ENCODE results near the gene HPSE2.
"Not testable (repeated sequence)": the region's sequence is repeated elsewhere in the genome, so short reads cannot be mapped to it uniquely, and the experiment has no call there.

Gene HPSE2

DNA sequence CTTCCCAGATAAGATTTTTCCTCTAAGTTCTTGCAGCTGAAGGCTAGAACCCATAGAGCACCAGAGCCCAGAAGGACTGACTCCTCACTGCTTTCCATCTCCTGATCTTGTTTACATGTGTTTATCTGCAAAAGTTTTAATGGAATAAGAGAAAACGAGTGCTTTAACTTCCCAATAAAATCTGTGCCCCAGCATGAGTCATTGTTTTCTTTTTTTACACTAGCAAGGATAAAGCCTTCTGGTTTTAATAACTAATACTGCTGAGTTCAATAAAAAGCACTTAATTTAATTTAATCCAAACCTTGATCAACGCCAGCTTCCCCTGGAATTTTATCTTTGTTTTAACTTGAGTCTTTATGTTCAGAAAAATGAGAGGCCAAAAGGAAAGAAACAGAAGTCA, 227.6 kb downstream of the HPSE2 start:
- no peak overlapping the region for H3K4me3 ChIP-seq (ENCODE audit: low read depth, low read length)

- H3K4me3 ChIP-seq (ENCODE audit: low read depth, low read length) = no peak overlapping the region
These were observed 228.2 kb downstream of the HPSE2 start for GRCh38 chr10:99007457-99007856.

- H3K4me3 ChIP-seq (ENCODE audit: low read depth, low read length) = no peak overlapping the region
These were observed 230.4 kb downstream of the HPSE2 start for GRCh38 chr10:99005254-99005653.

GRCh38 chr10:99004738-99005137, 230.9 kb downstream of the HPSE2 start:
- no peak overlapping the region for H3K4me3 ChIP-seq (ENCODE audit: low read depth, low read length)

- H3K4me3 ChIP-seq (ENCODE audit: low read depth, low read length) = no peak overlapping the region
These were observed 233.3 kb downstream of the HPSE2 start for GRCh38 chr10:99002392-99002791.

DNA sequence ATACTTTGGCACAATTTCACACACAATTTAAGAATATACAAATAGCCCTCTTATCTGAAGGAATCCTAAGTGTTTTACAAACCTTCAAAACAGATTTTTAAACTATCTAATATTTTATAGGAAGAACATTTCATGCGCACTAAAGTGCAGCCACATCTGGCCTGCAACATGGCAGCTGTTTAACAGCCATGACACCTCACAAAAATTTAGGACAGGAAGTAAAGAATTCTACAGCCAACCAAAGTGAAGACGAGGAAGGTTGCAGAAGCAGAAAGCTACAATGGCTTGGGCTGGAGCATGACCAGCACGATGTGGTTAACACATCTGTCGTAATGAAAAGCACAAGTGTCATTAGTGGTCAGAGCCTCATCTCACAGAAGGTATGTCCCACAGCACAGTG, 238.1 kb downstream of the HPSE2 start:
- no peak overlapping the region for H3K4me3 ChIP-seq (ENCODE audit: low read depth, low read length)

- no peak overlapping the region for H3K4me3 ChIP-seq (ENCODE audit: low read depth, low read length)
These were observed 241.6 kb downstream of the HPSE2 start for GRCh38 chr10:98994030-98994429.

DNA sequence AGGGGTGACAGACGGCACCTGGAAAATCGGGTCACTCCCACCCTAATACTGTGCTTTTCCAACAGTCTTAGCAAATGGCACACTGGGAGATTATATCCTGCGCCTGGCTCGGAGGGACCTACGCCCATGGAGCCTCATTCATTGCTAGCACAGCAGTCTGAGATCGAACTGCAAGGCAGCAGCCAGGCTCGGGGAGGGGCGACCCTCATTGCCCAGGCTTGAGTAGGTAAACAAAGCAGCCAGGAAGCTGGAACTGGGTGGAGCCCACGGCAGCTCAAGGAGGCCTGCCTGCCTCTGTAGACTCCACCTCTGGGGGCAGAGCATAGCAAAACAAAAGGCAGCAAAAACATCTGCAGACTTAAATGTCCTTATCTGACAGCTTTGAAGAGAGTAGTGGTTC, 251.9 kb downstream of the HPSE2 start:
- H3K4me3 ChIP-seq (ENCODE audit: low read depth, low read length) = not testable (repeated sequence)

DNA sequence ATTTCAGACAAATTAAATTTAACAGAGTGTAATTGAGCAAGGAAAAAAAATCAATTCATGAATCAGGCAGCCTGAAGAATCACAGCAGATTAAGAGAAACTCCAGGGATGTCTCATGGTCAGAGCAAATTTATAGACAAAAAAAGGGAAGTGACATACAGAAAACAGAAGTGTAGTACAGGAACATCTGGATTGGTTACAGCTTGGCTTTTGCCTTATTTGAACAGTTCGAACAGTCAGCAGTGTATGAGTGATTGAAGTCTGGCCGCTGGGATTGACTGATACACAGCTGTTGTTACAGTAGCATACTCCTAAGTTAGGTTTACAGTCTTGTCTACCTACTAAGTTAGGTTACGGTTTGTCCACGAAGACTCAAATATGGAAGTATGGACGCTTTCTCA, 255.3 kb downstream of the HPSE2 start:
- H3K4me3 ChIP-seq (ENCODE audit: low read depth, low read length) = no peak overlapping the region

- H3K4me3 ChIP-seq (ENCODE audit: low read depth, low read length) = no peak overlapping the region
These were observed 264.2 kb downstream of the HPSE2 start for GRCh38 chr10:98971464-98971863.

- no peak overlapping the region for H3K4me3 ChIP-seq (ENCODE audit: low read depth, low read length)
These were observed 268.1 kb downstream of the HPSE2 start for GRCh38 chr10:98967601-98968000.

DNA sequence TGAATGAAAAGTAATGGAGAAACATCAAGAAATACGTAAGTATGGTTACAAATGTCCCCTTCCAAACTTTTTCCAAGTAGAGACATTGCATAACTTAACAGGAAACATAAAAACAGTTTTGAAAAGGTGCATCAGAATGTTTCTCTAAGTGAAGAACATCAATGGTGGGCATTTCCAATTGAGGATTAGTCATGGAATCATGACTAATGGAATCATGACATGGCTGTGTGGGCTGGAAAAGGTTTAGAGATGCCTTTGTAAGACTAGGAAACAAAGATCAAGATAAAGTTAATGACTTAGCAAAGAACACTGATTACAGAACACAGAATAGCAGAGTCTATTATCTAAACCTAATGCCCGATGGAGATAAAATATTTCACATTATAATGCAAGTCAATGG, 272.0 kb downstream of the HPSE2 start:
- no peak overlapping the region for H3K4me3 ChIP-seq (ENCODE audit: low read depth, low read length)

DNA sequence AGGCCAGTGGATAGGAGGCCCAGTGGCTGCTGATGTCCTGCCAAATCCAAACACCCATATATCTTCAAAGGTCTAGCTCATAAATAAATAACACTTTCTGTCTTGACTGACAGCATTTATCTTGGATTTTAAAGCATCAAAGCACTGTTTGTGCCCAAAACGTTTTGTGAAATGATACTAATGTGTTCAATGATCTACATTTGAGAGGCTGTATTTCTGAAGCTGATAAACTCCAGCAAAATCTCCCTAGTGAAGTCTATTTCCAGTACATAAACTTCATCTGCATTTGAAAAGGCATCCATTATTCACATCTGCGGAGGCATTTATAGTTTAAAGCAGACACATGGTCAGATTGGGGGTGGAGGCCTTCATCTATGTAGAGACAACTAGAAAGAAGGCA, 276.3 kb downstream of the HPSE2 start:
- H3K4me3 ChIP-seq (ENCODE audit: low read depth, low read length) = no peak overlapping the region

- no peak overlapping the region for H3K4me3 ChIP-seq (ENCODE audit: low read depth, low read length)
These were observed 277.9 kb downstream of the HPSE2 start for GRCh38 chr10:98957801-98958200.

DNA sequence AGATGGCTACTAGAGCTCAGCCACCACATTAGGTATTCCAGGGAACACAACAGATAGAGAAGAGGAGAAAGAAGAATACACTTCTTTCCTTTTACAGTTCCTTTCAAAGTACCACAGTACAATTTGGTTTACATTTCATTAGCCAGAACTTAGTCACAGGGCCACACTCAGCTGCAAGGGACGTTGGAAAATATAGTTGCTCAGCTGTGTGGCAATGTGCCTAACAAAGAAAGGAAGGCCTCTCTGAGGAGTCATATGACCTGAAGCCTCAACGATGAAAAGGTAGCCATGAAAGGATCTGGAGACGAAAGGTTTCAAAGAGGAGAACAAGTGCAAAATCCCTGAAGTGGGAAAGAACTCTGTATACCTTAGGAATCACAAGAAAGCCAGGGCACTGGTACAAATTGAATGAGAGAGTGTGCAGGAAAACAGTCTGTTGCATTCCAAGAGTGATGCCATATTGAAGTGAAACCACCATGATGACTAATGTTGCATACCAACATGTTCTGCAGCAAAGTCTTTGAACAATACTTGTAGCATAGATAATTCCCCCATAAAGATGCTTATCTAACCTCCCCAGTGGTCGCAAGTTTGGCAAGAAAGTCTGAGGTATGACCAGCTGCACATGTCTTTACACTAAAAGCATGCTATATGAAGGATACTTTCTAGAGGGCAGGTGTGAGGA, 278.9 kb downstream of the HPSE2 start:
- H3K4me3 ChIP-seq (ENCODE audit: low read depth, low read length) = no peak overlapping the region

DNA sequence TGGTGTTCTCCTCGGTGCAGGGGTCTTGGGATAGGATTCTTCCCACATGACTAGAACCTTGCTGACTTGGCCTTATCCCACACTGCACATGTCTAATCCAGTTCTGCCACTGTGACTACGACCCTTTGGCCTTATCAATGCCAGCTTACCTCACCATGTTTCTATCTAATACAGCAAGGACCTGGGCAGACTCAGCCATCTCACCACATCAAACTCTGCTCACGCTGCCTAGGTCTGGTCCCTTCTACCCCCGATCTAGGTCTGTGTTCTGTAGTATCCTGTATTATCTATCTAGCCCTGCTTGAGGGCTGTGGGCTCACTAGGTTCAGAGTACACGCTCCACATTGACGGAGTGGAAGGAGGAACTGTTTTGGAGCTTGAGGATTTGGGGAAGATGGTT, 282.4 kb downstream of the HPSE2 start:
- no peak overlapping the region for H3K4me3 ChIP-seq (ENCODE audit: low read depth, low read length)

DNA sequence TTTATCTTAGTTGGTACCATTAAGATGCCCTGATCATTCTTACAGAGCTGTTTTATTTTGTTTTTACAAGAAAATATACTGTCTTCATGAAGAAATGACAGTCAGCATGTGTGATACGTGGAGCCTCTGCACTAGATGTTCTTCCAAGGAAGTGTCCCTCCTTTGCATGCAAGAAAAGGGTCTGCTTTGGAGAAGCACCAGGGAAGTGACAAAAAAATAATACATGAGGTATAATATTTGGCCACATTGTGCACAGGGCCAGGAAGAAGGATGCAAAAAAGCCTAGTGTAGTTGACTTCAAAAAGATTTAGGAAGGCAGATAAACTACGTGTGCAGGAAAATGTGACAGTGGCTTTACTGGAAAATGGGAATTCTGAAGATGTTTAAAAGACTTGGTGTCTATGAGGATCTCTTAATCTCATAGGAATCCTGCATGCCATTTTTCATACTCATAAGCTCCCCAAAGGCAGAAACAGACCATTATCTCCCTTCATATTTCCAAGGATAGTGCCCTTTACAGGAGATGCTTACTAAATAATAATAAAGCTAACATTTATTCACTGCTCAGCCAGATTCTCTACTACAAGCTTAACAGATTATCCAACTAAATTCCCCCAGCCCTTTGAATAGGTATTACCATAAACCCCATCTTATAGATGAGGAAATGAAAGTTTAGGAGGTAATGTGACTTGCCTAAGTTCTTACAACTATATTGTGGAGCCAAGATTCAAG, 284.2 kb downstream of the HPSE2 start:
- no peak overlapping the region for H3K4me3 ChIP-seq (ENCODE audit: low read depth, low read length)

DNA sequence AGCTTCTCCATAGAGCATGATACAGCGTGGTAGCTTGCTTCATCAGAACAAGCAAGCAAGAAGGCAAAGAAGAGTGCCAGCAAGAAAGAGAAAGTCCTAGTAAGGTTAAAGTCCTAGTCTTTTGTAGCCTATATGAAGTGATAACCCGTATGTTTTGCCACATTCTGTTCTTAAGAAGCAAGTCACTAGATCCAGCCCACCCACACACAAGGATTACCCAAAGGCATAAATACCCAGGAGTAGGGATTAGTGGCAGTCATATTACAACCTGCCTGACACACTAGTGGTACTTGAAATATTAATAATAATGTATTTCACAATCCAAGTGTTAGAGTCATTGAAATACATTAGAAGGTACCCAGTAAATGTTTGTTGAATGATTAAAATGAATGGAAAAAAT, 285.5 kb downstream of the HPSE2 start:
- H3K4me3 ChIP-seq (ENCODE audit: low read depth, low read length) = no peak overlapping the region

- H3K4me3 ChIP-seq (ENCODE audit: low read depth, low read length) = no peak overlapping the region
These were observed 286.3 kb downstream of the HPSE2 start for GRCh38 chr10:98949306-98949705.

GRCh38 chr10:98943681-98944080, 292.0 kb downstream of the HPSE2 start:
- H3K4me3 ChIP-seq (ENCODE audit: low read depth, low read length) = no peak overlapping the region

DNA sequence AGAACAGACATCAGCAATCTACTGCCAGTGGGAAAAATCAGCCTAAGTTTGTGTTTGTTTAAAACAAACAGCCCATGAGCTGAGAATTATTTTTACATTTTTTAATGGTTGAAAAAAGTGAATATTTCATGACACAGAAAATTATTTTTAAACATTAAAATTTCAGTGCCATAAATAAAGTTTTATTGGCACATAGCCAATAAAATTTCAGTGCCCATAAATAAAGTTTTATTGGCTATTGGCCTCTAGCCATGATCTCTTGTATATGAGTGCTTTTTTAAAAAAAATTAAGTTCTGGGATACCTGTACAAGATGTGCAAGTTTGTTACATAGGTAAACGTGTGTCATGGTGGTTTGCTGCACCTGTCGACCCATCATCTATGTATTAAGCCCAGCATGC, 305.9 kb downstream of the HPSE2 start:
- no peak overlapping the region for H3K4me3 ChIP-seq (ENCODE audit: low read depth, low read length)

DNA sequence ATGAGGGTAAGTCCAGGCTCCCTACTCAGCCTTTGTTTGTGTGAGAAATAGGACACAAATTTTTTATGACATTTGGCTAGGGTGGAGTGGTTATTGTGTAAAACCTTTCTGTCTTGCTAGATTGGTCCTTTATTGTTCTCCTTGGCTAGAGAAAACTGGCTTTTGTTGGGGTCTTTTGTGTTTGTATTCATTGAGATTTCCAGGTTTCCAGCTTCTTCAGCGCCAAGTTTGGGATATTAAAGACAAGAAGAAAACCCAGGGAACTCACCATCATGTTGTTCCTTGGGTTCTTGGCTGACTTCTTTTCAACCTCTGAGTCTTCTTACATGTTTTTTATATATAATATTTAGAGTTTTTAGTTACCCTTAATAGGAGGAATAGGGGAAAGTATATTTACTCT, 310.0 kb downstream of the HPSE2 start:
- H3K4me3 ChIP-seq (ENCODE audit: low read depth, low read length) = no peak overlapping the region

DNA sequence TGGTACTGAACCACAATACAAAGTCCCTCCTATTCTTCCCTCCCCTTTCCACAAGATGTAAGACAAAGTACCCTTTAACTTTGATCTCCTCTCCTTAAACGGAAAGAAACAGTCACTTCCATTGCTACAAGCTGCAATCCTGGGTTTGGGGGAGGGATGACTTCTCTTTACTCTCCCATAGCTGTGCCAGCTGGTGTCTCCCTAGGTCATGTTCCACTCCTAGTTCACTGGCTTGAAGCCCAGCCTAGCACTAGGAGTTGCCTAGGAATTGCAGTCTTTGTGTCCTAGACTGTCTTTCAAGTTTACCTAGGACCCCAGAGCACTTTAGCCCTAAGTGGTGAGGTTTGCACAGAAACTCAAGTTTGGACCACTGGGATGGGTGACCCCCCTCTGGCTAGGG, 311.1 kb downstream of the HPSE2 start:
- no peak overlapping the region for H3K4me3 ChIP-seq (ENCODE audit: low read depth, low read length)
